Heart right ventricle (tissue), 16 donors: ENCODE data around the gene NPAS3. TPM values are rescaled to one million over a fixed set of nuclear protein-coding genes. Genes with fewer than 3 reads are reported as not detected.

Experiments used
- ATAC-seq, 8 donors: fragments of 200-7000 bp; cut with Tn5 transposase; one replicate each; pipeline ENCODE4 v1.9.1; 2020; ENCODE audit warnings: mild to moderate bottlenecking in 8 of 8, moderate library complexity in 8 of 8, moderate number of reproducible peaks in 1 of 8
- DNase-seq, 2 donors: peaks; one replicate each; pipeline ENCODE4 v3.0.0-alpha.2; 2020
- H3K27ac ChIP-seq, 10 donors: fragments of 200-600 bp; sonication (generic) in 2 of 10; one replicate each; pipeline versions ENCODE4 v1.5.0 to v1.8.0; 2020 to 2022; ENCODE audit warnings: mild to moderate bottlenecking in 3 of 10
- H3K27me3 ChIP-seq, 7 donors: fragments of 200-600 bp; one replicate each; pipeline ENCODE4 v1.8.0; 2021 to 2022; ENCODE audit warnings: mild to moderate bottlenecking in 2 of 7
- H3K36me3 ChIP-seq, 9 donors: fragments of 200-600 bp; sonication (generic) in 1 of 9; one replicate each; pipeline versions ENCODE4 v1.5.0 to v1.8.0; 2020 to 2022; ENCODE audit warnings: mild to moderate bottlenecking in 2 of 9
- H3K4me1 ChIP-seq, 9 donors: fragments of 200-600 bp; sonication (generic) in 1 of 9; one replicate each; pipeline versions ENCODE4 v1.5.0 to v1.8.0; 2020 to 2022; ENCODE audit warnings: mild to moderate bottlenecking in 4 of 9
- H3K4me3 ChIP-seq, 10 donors: fragments of 200-600 bp; sonication (generic) in 2 of 10; one replicate each; pipeline versions ENCODE4 v1.5.0 to v1.8.0; 2020 to 2022; ENCODE audit warnings: mild to moderate bottlenecking in 7 of 10, moderate library complexity in 2 of 10
- H3K9me3 ChIP-seq, 11 donors: fragments of 200-600 bp in 10 of 11; sonication (generic) in 2 of 11; one replicate each; pipeline versions ENCODE4 v1.5.0 to v1.8.0; 2013 to 2022; ENCODE audit warnings: mild to moderate bottlenecking in 2 of 11, control low read depth in 1 of 11, moderate library complexity in 1 of 11
- WGBS, 2 donors: extraction: QIAGEN DNeasy Blood & Tissue Kit; methylation state at CpG; one replicate each; pipeline ENCODE4 v1.1.7; 2013; ENCODE audit warnings: inconsistent platforms in 1 of 2; 5-methylcytosine and 5-hydroxymethylcytosine counted together
- intact Hi-C, 10 donors: fragments of 100-400 bp; cut with DNase I; formaldehyde crosslinking; loops; one replicate each; pipeline versions ENCODE4 v1.11.1 to v1.14.2; 2022
- polyA plus RNA-seq, 2 donors: library from polyadenylated mRNA; stranded (reverse); fragments of 200-250 nt; gene quantifications; one replicate each; pipeline ENCODE4 v1.2.3, GENCODE V29; 2013
- total RNA-seq, 10 donors: library from RNA; stranded (reverse); fragmentation: NEBNext Ultra II Directional in 3 of 10; extraction: Animal tissue kit (Norgen Biotek cat#: 25700) in 3 of 10; gene quantifications; one replicate each; pipeline versions ENCODE4 v1.2.1 to v1.2.4, GENCODE V29; 2021 to 2023
- TF ChIP-seq, protein P1 (sequence below), 9 donors: fragments of 200-600 bp; sonication (generic) in 2 of 9; IDR thresholded peaks; one replicate each; pipeline versions ENCODE4 v1.5.0 to v1.8.0; 2021 to 2022; ENCODE audit warnings: antibody characterized with exemption in 9 of 9, mild to moderate bottlenecking in 5 of 9, moderate library complexity in 1 of 9
- donor health status: Arrhythmogenic right ventricular cardiomyopathy.
- donor health status: ischemic (EF 13 %, LVEDD 7.1; RV severe dilation, severe dysfunction).
- donor health status: healthy with polysubstance abuse.
- donor health status: DM: no; HTN: yes; CAD: no.
- donor health status: DM: no; HTN: no; CAD: no.
- donor health status: ischemic (EF 25% LVEDD 6.9; RV normal size, moderate dysfunction).
- donor health status: ischemic (EF 25% LVEDD 5.7; RV mildly dilated, moderate dysfunction).
- donor health status: healthy.
- donor health status: DM: yes; HTN: yes; CAD: no.
- donor health status: Ischemic cardiomyopathy.
- donor health status: ischemic (EF 35%, LVEDD 5.7; RV mildly dilated, moderate dysfunction).
- donor health status: nonischemic (EF 11% LVEDD 7.7; RV severe dilation, severe dysfunction).
- donor health status: DM: yes; HTN: yes; CAD: no.
- donor health status: PGD.
- donor health status: ischemic (EF 29% LVEDD 5.4; RV normal size, mild dysfunction).
- donor health status: nonischemic (EF 23%, LVEDD 6.1; RV moderate dilation, normal function).

NPAS3 gene
- total and polyA plus RNA-seq, 12 donors = 0.12 to 2.8 (median 0.99) TPM

DNA sequence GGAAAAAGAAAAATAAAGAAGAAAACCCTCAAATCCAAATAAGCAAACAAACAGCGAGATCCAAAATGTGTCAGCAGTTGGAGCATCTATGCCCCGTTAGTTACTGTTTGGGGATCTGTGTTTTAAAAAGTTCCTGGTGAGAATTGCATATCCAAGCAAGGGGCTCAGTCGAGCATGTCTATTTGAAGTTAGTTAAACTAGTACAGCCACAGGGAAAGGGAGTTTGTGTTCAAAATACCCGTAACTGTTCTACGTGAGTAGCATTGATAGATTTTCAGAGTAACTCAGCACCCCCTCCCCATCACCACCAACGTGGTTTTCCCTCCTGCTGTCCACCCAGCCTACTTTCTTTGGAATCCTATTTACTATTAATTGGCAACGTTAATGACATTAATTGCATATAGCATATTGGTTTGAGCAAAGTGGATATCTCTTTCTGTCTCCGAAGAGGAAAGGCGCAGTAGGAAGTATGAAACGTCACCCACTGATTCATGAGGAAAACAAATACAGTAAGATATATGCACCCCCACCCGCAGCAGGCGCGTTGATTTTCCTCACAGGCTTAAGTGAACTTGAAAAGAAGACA, 1.5 kb downstream of the NPAS3 start:
- WGBS, 2 donors = 35 to 48% methylated on average over 13 of the region's 13 CpGs
- Histone ChIP-seq H3K4me1 (peaks cover 0 to 24% (median 8%) of the 10 kb centered on the region in 9 donors), H3K4me3 (peak overlapping the region; percentile 18 to 72 (median 58)), H3K27me3 (peaks cover 0 to 60% (median 30%) of the 10 kb centered on the region in 7 donors), H3K36me3 (no peaks in the 10 kb centered on the region), H3K27ac (peak overlapping the region; percentile 50 to 86 (median 80)), H3K9me3 (no peaks in the 10 kb centered on the region)
- TF ChIP-seq, protein P1, sequence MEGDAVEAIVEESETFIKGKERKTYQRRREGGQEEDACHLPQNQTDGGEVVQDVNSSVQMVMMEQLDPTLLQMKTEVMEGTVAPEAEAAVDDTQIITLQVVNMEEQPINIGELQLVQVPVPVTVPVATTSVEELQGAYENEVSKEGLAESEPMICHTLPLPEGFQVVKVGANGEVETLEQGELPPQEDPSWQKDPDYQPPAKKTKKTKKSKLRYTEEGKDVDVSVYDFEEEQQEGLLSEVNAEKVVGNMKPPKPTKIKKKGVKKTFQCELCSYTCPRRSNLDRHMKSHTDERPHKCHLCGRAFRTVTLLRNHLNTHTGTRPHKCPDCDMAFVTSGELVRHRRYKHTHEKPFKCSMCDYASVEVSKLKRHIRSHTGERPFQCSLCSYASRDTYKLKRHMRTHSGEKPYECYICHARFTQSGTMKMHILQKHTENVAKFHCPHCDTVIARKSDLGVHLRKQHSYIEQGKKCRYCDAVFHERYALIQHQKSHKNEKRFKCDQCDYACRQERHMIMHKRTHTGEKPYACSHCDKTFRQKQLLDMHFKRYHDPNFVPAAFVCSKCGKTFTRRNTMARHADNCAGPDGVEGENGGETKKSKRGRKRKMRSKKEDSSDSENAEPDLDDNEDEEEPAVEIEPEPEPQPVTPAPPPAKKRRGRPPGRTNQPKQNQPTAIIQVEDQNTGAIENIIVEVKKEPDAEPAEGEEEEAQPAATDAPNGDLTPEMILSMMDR (IDR thresholded peaks at IDR 0.05) = no peak
- intact Hi-C loops = no loop called here
- peak in 1 of 8 donors; percentile 9 for ATAC-seq
- DNase-seq = no peak

GRCh38 chr14:32940711-32941667, 2.3 kb downstream of the NPAS3 start:
- 73 to 79% methylated on average over 7 of the region's 7 CpGs for WGBS, 2 donors

GRCh38 chr14:32941668-32942065, 3.0 kb downstream of the NPAS3 start:
- Histone ChIP-seq H3K27ac (no peak overlapping the region), H3K36me3 (no peaks in the 10 kb centered on the region), H3K4me1 (peaks cover 0 to 18% (median 5%) of the 10 kb centered on the region in 9 donors), H3K9me3 (no peaks in the 10 kb centered on the region), H3K4me3 (no peak overlapping the region), H3K27me3 (peaks cover 0 to 45% (median 15%) of the 10 kb centered on the region in 7 donors)
- intact Hi-C loops = no loop called here
- TF ChIP-seq, protein P1 (IDR thresholded peaks at IDR 0.05) = no peak
- DNase-seq = no peak
- ATAC-seq = no peak
- WGBS, 2 donors = 93 to 98% methylated on average over 2 of the region's 2 CpGs

More at GRCh38 chr14:32940711-32941667, 2.3 kb downstream of the NPAS3 start:
- Histone ChIP-seq H3K27me3 (peaks cover 0 to 52% (median 21%) of the 10 kb centered on the region in 7 donors), H3K9me3 (no peaks in the 10 kb centered on the region), H3K4me3 (peak overlapping the region in 6 of 10 donors; percentile 51 to 72 (median 60)), H3K36me3 (no peaks in the 10 kb centered on the region), H3K4me1 (peaks cover 0 to 18% (median 5%) of the 10 kb centered on the region in 9 donors), H3K27ac (no peak overlapping the region)
- TF ChIP-seq, protein P1 (IDR thresholded peaks at IDR 0.05) = no peak
- DNase-seq = no peak
- intact Hi-C loops = no loop called here
- no peak for ATAC-seq

- H3K36me3 ChIP-seq = no peaks in the 10 kb centered on the region
- no peak overlapping the region for H3K27ac ChIP-seq
- peaks cover 0 to 9% (median 0%) of the 10 kb centered on the region in 7 donors for H3K27me3 ChIP-seq
- intact Hi-C loops = no loop called here
- ATAC-seq (no peak), DNase-seq (no peak)
- WGBS, 2 donors = 94 to 95% methylated on average over 1 of the region's 1 CpG
- TF ChIP-seq, protein P1 (IDR thresholded peaks at IDR 0.05) = no peak
- H3K4me3 ChIP-seq = no peak overlapping the region
- H3K4me1 ChIP-seq = no peaks in the 10 kb centered on the region
- no peaks in the 10 kb centered on the region for H3K9me3 ChIP-seq
Measured at GRCh38 chr14:32947081-32947480, 8.4 kb downstream of the NPAS3 start.
